GM18873 (cell line): Measurements from ENCODE around the gene PERM1.

ENCODE experiments used
- ATAC-seq: cut with Tn5 transposase; IDR thresholded peaks from one replicate; pipeline ENCODE4 v1.9.1; 2021; ENCODE audit warnings: mild to moderate bottlenecking, moderate library complexity, moderate number of reproducible peaks; ENCODE audit not compliant: unreplicated experiment, low FRiP score

The PERM1 gene

DNA sequence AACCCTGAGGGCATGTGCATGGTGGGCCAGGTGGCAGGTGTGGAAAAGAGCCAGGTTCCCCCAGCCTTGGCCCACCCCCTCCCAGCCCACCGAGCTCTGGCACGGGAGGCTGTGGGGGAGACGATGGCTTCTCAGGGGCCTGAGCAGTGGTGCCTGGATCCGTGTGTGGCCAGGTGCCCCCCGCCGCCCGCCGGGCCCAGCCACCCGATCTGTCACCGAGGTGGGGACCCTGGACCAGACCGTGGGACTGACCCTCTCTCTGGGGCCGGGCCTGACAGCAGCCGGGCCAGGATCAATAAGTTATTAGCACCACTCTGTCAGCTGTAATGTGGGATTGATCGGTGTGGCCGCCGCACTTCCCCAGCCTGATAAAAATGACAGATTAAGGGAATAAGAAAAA, 44.4 kb downstream of the PERM1 start:
- ATAC-seq: no peak

DNA sequence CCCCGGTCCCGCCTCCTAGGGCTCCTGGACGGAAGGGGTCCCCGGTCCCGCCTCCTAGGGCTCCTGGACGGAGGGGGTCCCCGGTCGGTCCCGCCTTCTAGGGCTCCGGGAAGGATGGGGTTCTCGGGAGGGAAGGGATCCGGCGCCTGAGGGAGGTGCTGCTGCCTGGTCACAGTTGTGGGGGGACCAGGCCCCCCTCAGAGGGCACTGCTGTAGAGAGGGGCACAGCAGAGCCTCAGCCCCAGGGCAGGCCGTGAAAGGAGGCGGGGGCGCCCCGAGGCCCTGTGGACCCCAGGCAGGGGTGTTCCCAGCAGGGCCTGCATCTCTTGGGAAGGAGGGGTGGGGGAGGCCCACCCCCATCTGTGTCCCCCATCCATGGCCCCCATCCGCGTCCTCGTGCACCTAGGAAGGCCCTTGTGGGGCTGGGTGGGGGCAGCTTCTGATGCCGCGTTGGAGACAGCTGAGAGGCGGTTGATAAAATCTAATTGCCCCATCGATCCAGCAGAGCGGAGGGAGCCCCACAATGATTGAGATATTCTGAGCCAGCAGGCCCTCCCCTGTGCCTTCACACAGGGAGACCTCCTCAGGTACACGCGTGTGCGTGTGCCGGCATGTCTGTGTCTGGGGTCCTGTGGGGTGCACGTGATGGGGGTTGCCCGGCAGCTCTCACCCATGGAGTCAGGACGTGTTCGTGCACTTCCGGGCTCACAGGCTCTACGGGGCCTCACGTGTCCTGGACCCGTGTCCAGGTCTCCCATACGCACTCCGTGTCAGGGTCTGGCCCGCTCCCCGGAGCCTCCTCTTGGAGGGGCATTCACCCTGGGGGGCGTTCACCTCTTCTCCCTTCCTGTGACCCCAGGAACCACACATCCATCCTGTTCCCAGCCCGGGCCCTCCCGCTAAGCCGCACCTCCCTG, 45.3 kb downstream of the PERM1 start:
- no peak for ATAC-seq

DNA sequence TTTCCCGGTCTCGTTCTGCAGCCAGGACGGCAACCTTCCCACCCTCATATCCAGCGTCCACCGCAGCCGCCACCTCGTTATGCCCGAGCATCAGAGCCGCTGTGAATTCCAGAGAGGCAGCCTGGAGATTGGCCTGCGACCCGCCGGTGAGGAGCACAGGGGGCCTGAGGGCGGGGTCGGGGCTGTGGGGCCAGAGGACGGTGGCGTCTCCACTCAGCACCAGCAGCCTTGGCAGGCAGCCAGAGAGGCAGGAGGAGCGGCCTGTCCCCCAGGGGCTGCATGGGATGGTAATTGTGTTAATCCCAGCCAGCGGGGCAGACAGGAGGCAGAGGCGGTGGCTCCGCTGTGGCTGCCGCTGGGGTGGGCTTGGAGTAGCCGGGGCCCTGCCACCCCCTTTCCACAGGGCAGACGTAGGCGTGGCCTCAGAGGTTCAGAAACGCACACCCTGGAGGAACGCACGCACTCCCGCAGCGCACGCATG, 46.1 kb downstream of the PERM1 start:
- no peak for ATAC-seq

DNA sequence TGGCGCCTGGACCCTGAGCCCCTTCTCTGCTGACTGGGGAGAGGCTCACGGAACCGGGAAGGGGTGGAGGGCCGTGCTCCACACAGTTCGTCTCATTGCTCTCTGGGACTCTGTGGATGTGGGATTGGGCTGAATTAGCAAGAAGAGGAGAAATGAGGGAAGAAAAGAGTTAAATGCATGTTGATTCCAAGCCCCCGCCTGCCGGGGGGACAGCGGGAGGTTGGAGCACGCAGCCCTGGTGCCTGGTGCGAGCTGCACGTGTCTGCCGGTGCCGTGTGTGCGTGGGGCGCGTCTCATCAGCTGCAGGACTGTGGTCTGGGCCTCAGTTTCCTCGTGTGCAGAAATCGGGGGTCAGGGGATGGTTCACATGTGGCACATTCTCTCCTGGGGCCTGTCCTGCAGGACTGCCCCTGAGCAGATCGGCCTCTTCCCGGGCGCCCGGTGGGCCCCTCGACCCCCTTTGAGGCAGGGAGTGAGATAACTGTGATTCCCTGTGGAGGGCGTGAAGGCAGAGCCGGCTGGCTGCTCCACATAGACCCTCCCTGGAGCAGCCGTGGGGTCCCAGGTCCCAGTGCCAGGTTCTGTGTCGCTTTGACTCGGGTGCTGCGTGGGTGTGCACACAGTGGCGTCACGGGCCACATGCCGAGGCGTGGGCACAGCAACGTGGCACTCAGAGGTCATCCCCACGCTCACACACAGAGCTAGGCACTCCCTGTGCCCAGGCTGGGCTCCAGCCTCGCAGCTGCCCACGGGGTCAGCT, 46.7 kb downstream of the PERM1 start:
- no peak for ATAC-seq

DNA sequence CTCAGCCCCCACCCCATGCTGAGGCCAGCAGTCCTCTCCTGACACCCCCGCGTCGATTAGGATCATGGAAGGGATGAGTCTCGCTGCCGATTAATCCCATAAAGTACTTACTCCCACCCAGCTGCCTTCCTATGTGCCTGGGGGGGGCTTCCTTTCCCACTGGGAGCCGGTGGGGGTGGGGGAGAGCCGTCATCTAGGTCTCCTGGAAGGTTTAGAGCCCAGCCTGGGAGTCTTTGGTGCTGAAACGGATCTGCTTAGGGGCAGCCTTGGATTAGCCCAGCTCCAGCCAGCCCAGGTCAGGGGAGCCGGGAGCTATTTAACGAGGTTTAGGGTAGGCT, 48.3 kb downstream of the PERM1 start:
- ATAC-seq: no peak

DNA sequence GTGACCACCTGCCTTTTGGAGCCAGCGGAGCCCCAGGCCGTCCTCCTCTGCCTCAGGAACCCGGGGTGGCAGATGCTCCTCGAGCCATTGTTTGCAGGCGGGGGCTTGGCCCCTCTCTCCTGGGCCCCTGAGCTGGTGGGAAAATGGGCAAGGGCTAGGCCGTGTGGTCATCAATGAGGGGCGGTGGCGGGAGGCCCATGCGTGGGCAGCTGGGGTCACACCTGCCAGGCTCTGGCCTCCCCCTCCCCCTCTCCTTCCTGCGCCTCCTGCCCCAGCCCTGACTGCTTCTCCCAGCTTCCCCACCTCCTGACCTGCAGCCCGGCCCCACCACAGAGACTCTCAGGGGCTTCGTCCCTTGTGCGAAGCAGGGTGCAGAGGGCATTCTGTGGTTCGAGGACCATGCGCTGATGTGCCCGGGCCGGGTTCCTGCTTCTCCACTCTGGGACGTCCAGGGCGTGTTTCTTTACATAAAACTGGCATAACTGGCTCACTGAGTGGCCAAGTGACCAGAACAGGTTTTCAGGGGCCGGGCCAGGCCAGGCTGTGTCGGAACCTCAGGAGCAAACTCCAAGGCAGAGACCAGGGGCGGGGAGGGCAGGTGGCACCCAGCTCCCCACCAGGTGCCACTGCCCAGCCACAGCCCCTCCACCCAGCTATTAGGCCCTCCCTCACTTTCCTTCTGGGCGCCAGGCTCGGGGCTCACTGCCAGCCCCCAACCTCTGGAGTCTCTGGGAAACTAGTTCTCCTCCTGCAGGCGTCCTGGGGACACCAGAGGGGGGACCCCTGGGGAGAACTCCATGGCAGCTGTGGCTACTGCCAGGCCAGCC, 48.9 kb downstream of the PERM1 start:
- ATAC-seq: no peak

DNA sequence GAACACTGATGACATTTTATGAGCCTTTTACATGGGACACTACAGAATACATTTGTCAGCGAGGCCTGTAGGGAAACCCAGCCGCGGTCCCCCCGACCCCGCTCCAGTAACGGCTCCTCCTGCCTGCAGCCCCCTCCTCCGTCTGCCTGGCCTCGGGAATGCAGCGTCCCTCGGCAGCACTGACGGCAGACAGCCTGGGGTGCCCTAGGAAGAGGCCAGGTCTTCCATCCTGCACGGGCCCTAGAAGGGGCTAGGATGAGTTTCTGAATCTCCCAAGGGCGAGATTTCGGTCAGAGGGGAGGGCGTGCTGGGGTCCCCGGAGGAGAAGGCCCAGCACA, 49.8 kb downstream of the PERM1 start:
- ATAC-seq: no peak

DNA sequence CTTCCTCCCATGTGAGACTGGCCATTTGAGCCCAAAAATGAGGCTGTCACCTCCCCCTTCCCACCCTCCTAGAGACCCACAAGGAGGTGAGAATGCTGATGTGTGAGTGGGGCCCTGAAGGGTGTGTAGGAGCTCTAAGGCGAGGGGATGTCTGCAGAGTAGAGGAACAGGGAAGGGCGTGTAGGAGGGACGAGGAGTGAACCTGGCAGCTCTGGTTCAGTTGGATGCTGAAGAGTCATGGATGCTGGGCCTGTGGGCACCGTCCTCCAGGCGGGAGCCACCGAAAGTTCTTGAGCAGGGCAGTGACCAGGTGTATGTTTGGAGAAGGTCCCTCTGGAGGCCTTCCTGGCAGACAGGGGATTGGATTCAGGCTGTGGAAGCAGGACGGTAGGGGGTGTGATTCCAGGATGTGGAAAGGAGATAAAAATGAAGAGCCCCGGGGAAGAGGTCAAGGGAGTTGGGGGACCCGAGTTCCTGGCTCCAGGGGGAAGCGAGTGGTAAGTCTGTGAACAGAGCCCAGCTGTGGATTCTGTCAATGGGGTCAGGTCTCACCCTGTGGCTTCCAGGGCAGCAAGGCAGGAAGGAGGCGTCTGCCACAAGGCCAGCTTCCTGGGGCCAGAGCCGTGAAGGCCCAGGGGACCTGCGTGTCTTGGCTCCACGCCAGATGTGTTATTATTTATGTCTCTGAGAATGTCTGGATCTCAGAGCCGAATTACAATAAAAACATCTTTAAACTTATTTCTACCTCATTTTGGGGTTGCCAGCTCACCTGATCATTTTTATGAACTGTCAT, 50.3 kb downstream of the PERM1 start:
- no peak for ATAC-seq

DNA sequence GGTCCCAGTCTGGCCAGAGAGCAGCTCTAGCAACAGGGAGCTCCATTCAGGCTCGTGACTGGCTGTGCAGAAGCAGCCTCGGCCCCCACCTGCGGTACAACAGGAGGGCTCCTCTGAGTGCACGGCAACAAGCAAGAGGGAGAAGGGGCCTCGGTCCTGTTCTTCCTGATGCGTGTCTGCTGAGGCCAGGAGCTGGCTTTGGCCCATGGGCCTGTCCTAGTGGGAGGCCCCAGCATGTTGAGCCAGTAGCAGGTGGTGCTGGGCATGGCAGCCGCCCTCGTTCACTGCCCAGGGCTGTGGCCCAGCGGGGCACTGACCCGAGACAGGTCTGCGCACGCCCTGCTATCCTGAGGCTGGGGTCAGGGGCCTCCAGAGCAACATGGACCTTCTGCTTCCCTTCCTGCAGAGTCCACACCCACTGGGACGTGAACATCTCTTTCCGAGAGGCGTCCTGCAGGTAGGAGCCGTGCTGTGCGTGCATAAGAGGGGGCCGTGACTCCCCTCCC, 51.2 kb downstream of the PERM1 start:
- no peak for ATAC-seq

DNA sequence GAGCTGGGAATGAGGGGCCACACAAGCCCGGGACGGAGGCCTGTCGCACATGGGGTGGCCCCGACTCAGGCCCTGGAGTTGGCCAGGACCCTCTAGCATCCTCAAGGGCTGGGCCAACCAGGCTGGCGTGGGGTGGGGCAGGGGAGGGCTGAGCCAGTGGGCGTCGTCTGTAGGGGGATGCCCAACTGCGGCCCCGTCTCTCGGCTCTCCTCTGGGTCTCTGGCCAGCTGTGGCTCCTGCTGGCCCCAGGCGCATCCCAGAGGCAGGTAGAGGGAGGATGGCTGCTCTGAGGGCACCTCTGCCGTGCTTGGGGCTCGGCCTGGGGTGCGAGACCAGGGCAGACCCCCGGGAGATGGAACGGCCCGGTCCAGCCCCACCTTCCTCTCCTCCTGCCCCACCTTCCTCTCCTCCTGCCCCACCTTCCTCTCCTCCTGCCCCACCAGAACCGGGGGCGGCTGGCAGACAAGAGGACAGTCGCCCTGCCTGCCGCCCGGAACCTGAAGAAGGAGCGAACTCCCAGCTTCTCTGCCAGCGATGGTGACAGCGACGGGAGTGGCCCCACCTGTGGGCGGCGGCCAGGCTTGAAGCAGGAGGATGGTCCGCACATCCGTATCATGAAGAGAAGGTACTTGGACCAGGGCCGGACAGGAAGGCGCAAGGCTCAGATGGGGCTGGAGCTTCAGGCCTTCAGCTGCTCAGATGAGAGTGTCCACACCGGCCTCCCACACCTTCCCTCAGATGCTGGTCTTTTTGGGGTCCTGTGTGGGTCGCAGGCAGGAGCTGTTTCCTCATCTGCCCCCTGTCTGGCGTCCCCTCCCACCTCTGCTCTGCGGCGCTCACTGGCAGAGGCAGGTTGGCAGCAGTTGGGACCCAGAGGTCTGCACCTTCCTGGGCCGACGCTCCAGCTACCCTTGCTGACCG, 51.9 kb downstream of the PERM1 start:
- no peak for ATAC-seq

DNA sequence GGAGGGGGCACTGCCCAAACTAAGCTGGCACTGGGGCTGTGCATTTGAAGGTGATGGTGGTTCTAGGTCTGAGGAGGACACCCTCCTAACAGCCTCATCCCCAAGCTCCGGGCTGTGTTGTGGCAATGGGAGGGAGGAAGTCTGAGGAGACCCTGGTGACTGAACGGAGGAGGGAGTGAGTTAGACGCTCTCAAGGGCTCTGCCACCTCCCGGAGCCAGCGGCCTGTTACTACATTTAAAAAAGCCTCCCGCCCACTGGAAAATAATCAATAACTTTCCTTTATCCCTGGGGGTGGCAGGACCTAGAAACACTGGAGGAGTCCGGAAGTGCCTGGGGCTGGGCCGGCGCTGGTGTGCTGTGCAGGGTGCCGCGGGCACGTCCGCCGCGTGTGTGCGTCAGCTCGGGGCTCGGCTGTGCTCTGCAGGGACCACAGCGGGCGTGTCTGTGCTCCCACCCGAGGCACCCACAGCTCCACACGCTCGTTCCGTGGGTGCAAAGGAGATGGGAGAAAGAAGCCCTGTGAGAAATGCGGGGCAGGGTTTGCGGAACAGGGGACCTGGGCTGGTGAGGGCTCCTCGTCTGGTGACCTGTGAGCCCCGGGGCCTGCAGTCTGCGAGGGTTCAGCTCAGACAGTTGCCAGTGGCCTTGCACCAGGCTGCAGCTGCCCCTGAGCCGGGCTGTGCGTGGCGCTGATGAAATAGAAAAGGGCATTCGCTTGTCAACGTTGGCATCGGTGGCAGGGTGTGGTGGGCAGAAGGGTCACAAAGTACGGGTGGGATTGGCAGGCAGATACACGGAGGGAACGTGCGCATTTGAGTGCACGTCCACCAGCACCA, 52.9 kb downstream of the PERM1 start:
- ATAC-seq: no peak

DNA sequence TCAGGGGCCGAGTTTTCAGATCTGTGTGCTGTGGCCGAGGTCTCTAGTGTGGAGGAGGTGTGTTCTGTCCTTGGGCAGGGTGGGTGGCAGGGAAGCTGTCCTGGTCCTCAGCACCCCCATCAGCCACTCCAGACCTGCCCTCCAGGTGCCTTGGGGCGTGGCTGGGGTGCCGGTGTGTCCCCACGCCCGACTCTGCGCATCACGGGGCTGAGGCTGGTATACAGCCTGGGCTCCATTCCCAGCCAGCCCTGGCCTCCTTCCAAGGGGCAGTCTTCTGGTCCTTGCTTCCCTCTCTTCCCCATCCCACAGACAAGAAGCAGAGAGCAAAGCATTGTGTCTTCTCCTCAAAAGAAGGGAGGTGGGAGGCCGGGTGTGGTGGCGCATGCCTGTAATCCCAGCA, 54.1 kb downstream of the PERM1 start:
- ATAC-seq: no peak

DNA sequence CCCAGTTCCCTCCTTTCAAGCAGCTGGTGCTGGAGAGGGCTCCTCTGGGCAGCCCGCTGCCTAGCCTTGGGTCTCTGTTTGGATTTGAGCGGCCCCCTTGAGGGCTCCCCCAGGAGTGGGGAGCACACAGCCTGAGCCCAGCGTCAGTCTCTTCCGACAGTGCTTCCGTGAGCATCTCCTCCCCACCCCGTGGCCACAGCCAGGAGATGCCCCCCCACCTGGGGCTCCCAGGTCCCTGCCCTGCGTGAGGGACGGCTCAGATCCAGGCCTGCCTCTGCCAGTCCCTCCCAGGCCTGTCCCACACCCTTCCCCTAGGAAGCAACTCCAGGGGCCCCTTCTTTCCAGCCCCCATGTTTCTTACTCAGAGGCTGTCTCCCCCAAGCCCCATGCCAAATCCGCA, 54.7 kb downstream of the PERM1 start:
- ATAC-seq: no peak

DNA sequence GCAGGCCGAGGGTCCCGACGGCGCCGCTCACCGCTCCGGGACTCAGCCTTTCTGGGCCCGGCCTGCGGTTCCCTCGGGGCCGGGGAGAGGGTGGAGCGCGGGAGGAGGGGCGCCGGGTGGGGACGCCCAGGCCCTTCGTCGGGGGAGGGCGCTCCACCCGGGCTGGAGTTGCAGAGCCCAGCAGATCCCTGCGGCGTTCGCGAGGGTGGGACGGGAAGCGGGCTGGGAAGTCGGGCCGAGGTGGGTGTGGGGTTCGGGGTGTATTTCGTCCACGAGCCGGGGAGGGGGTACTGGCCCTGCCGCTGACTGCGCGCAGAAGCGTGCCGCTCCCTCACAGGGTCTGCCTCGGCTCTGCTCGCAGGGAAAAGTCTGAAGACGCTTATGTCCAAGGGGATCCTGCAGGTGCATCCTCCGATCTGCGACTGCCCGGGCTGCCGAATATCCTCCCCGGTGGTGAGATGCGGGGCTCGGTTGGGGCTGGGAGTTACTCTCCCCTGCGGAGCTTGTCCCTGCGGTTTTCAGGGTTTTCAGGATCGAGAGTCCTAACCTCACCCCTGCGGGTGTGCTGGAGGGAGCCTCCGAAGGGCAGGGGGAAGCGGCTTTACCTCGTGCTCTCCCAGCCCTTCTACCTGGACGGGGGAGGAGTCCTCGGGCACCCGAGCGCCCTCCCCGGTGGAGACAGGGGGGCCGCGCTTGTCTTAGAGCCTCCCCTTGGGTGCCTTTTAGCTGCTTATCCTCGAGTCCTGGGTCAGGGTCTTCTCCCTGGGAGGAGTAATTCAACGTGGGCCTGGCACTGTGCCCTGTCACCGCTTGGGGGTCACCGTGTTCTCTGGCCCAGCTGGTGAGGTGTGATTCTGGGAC, 56.1 kb downstream of the PERM1 start:
- ATAC-seq: no peak
